Sigmoid colon (tissue), 7 donors: ENCODE results near the gene CFAP141. TPM values are rescaled to one million over a fixed set of nuclear protein-coding genes. Genes with fewer than 3 reads are reported as not detected.

Source experiments
- DNase-seq: peaks from one replicate; pipeline ENCODE4 v3.0.0-alpha.2; 2019
- H3K27ac ChIP-seq, 4 donors: fragments of 200-600 bp; sonication (generic); one replicate each; pipeline ENCODE4 v1.5.1; 2016 to 2019; ENCODE audit warnings: mild to moderate bottlenecking in 1 of 4
- H3K27me3 ChIP-seq, 3 donors: fragments of 200-600 bp; sonication (generic); one replicate each; pipeline ENCODE4 v1.5.1; 2019; ENCODE audit warnings: mild to moderate bottlenecking in 1 of 3
- H3K36me3 ChIP-seq, 4 donors: fragments of 200-600 bp; sonication (generic); one replicate each; pipeline ENCODE4 v1.5.1; 2016 to 2019
- H3K4me1 ChIP-seq, 4 donors: fragments of 200-600 bp; sonication (generic); one replicate each; pipeline ENCODE4 v1.5.1; 2017 to 2019
- H3K4me3 ChIP-seq, 4 donors: fragments of 200-600 bp; sonication (generic); one replicate each; pipeline ENCODE4 v1.5.1; 2017 to 2019; ENCODE audit warnings: mild to moderate bottlenecking in 2 of 4, moderate library complexity in 1 of 4
- H3K9me3 ChIP-seq, 4 donors: fragments of 200-600 bp in 3 of 4; sonication (generic) in 3 of 4; one replicate each; pipeline versions ENCODE4 v1.5.1 to v1.6.1; 2013 to 2019
- EP300 ChIP-seq, 4 donors: sonication (generic); formaldehyde crosslinking; IDR thresholded peaks; one replicate each; pipeline ENCODE4 v1.6.1; 2017; ENCODE audit warnings: antibody characterized with exemption in 4 of 4
- POLR2A ChIP-seq, 2 donors: fragments of 450-650 bp; IDR thresholded peaks; one replicate each; pipeline ENCODE4 v1.6.1; 2016; ENCODE audit warnings: antibody characterized with exemption in 2 of 2, mild to moderate bottlenecking in 2 of 2, moderate library complexity in 2 of 2
- POLR2AphosphoS5 ChIP-seq, 4 donors: sonication (generic); formaldehyde crosslinking; IDR thresholded peaks; one replicate each; pipeline ENCODE4 v1.6.1; 2017; ENCODE audit warnings: antibody characterized with exemption in 4 of 4
- WGBS, 2 donors: extraction: QIAGEN DNeasy Blood & Tissue Kit; methylation state at CpG; one replicate each; pipeline ENCODE4 v1.1.7; 2013; 5-methylcytosine and 5-hydroxymethylcytosine counted together
- intact Hi-C: fragments of 100-400 bp; cut with DNase I; formaldehyde crosslinking; loops from one replicate; pipeline ENCODE4 v1.15.1; 2023
- polyA plus RNA-seq, 3 donors: library from polyadenylated mRNA; stranded (reverse); fragments of 200-250 nt; gene quantifications; one replicate each; pipeline ENCODE4 v1.2.3, GENCODE V29; 2013
- total RNA-seq, 4 donors: library from RNA; depleted of rRNA; stranded (reverse); fragments of >200 nt; gene quantifications; one replicate each; pipeline ENCODE4 v1.1.0, GENCODE V29; 2016
- TF ChIP-seq, protein P1 (sequence below), 4 experiments: fragments of 450-650 bp in 3 of 4; fragments of 200-600 bp in 1 of 4; IDR thresholded peaks; one replicate each; pipeline ENCODE4 v1.5.1; 2016 to 2019; ENCODE audit warnings: antibody characterized with exemption in 4 of 4, mild to moderate bottlenecking in 3 of 4, moderate library complexity in 2 of 4
- donor health status: healthy with polysubstance abuse.
- donor health status: Bipolar disorder and iron deficiency.
- donor health status: healthy.

CFAP141 gene
- total RNA-seq (not detected), polyA plus RNA-seq (not detected)

DNA sequence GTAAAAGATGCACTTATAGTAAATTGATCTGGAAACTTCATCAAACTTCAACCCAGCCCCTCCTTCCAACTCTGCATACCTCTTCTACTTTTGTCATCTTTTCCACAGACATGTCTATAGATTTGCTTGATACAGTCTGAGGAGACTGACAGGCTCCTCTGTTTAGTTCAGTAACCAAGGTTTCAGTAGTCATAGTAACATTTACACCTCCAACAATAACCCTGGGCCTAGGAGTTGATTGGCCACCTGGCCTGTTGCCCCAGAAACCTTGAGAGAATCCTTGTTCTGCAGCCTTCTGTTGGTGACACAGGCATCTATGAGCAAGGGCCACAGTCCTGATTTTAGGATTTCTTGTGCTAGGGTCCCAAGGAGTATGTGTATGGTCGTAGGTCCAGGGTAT is at the start of gene CFAP141:
TSS of gene CFAP141 (minus strand) at position 138 of the 400 bp plus-strand sequence. CDS start at position 112, 26 bp downstream.
- no peaks in the 10 kb centered on the region for H3K9me3 ChIP-seq
- H3K4me3 ChIP-seq = no peak within 1 kb of the TSS
- DNase-seq = no peak
- 87 to 91% methylated on average over 1 of the region's 1 CpG for WGBS, 2 donors
- intact Hi-C loops = no loop called here
- H3K36me3 ChIP-seq = peaks cover 38 to 62% (median 43%) of the 10 kb centered on the region in 4 donors
- TF ChIP-seq POLR2A (IDR thresholded peaks at IDR 0.05) = no peak
- TF ChIP-seq, protein P1, sequence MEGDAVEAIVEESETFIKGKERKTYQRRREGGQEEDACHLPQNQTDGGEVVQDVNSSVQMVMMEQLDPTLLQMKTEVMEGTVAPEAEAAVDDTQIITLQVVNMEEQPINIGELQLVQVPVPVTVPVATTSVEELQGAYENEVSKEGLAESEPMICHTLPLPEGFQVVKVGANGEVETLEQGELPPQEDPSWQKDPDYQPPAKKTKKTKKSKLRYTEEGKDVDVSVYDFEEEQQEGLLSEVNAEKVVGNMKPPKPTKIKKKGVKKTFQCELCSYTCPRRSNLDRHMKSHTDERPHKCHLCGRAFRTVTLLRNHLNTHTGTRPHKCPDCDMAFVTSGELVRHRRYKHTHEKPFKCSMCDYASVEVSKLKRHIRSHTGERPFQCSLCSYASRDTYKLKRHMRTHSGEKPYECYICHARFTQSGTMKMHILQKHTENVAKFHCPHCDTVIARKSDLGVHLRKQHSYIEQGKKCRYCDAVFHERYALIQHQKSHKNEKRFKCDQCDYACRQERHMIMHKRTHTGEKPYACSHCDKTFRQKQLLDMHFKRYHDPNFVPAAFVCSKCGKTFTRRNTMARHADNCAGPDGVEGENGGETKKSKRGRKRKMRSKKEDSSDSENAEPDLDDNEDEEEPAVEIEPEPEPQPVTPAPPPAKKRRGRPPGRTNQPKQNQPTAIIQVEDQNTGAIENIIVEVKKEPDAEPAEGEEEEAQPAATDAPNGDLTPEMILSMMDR (IDR thresholded peaks at IDR 0.05) = no peak
- no peak for TF ChIP-seq POLR2AphosphoS5 (IDR thresholded peaks at IDR 0.05)
- TF ChIP-seq EP300 (IDR thresholded peaks at IDR 0.05) = no peak
- H3K27me3 ChIP-seq = no peaks in the 10 kb centered on the region
- H3K4me1 ChIP-seq = no peaks in the 10 kb centered on the region
- H3K27ac ChIP-seq = no peak within 1 kb of the TSS

DNA sequence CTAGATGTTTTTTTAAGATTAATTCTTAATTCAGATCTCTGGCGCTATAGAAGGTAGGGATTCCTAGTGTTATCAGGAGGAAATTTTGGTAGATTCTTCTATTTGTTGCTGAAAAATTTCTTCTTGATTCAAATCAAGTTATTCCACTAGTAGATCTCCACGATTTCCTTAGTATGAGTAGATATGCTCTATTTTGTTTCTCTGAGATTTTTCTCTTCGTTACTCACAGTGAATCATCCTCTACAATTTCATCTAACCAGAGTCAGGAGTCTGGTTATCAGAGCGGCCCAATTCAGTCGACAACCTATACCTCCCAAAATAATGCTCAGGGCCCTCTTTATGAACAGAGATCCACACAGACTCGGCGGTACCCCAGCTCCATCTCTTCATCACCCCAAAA is 47.5 kb upstream of the CFAP141 start:
- DNase-seq = no peak
- no peak for TF ChIP-seq POLR2AphosphoS5 (IDR thresholded peaks at IDR 0.05)
- TF ChIP-seq, protein P1 (IDR thresholded peaks at IDR 0.05) = no peak
- no peak for TF ChIP-seq POLR2A (IDR thresholded peaks at IDR 0.05)
- no peak for TF ChIP-seq EP300 (IDR thresholded peaks at IDR 0.05)
- Histone ChIP-seq H3K4me1 (no peaks in the 10 kb centered on the region), H3K36me3 (peaks cover 83 to 100% (median 97%) of the 10 kb centered on the region in 4 donors), H3K27ac (no peak overlapping the region), H3K27me3 (no peaks in the 10 kb centered on the region), H3K4me3 (no peak overlapping the region), H3K9me3 (no peaks in the 10 kb centered on the region)
- 92 to 97% methylated on average over 7 of the region's 7 CpGs for WGBS, 2 donors
- intact Hi-C loops = no loop called here

DNA sequence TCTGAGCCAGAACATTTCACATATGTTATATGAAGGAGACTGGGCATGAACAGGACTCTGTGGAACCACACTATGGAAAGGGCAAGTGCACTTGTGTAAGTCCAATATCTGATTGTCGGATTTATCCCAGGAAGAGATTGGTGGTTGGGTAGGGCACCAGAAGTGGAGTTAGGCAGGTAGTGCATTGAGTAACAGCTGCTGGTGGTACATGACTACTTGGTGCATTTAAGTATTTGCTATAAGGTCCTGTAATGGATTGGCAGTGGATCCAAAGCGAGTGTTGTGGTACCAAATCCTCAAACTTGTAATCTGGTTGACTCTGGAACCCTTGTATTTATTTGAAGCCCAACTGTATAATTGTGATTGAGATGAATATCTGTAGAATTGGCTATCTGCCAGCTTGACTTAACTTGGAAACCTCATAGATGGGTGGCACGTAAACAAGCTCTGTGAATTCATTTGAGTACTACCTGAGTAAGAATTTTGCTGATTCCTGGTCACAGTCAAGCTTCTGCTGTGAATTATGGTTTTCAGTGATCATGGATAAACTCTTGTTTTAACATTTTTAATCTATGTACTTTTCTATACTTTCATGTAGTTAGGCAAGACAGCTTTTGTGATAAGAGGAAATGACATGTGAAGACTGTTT is 35.7 kb upstream of the CFAP141 start:
- intact Hi-C loops = no loop called here
- Histone ChIP-seq H3K4me3 (no peak overlapping the region), H3K36me3 (peaks cover 49 to 90% (median 67%) of the 10 kb centered on the region in 4 donors), H3K27ac (no peak overlapping the region), H3K4me1 (no peaks in the 10 kb centered on the region), H3K9me3 (no peaks in the 10 kb centered on the region), H3K27me3 (no peaks in the 10 kb centered on the region)
- WGBS, 2 donors = 94% methylated on average over 3 of the region's 3 CpGs
- TF ChIP-seq, protein P1 (IDR thresholded peaks at IDR 0.05) = no peak
- TF ChIP-seq POLR2A (IDR thresholded peaks at IDR 0.05) (no peak), EP300 (IDR thresholded peaks at IDR 0.05) (no peak), POLR2AphosphoS5 (IDR thresholded peaks at IDR 0.05) (no peak)
- DNase-seq = no peak

DNA sequence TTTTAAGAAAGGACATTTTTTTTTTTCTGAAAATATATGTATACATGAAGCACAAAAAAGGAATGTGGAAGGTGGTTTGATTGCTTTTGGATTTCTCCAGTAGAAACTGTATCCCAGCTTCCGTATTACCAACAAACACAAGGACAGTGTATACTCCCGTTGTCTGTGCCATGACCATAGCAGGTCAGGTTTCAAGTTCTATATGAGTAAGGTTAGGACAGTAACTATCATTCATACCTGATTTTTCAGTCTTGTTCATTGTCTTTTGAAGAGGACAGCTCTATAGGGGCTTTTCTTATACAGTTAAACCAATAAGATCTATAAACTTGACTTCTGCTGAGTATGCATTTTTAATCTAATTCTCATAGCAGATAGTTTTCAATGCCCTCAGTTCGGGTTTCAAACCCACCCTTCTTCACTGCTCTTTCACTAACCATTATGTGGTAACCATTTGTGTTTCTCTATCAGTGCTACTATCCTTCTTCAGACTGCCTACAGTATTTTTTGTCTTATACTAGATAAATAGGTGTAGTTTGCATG is 34.2 kb upstream of the CFAP141 start:
- H3K4me1 ChIP-seq = no peaks in the 10 kb centered on the region
- 92 to 93% methylated on average over 3 of the region's 3 CpGs for WGBS, 2 donors
- H3K4me3 ChIP-seq = no peak overlapping the region
- TF ChIP-seq POLR2A (IDR thresholded peaks at IDR 0.05) (no peak), EP300 (IDR thresholded peaks at IDR 0.05) (no peak), POLR2AphosphoS5 (IDR thresholded peaks at IDR 0.05) (no peak)
- TF ChIP-seq, protein P1 (IDR thresholded peaks at IDR 0.05) = no peak
- H3K36me3 ChIP-seq = peaks cover 51 to 90% (median 66%) of the 10 kb centered on the region in 4 donors
- intact Hi-C loops = no loop called here
- H3K27ac ChIP-seq = no peak overlapping the region
- no peaks in the 10 kb centered on the region for H3K27me3 ChIP-seq
- no peak for DNase-seq
- no peaks in the 10 kb centered on the region for H3K9me3 ChIP-seq
